ENCODE results near the gene LRP1B. TPM values are rescaled to one million over a fixed set of nuclear protein-coding genes. Genes with fewer than 3 reads are reported as not detected.

LRP1B gene
- total RNA-seq, 3 donors from 2014 or later, result 2.3 to 29.8 (median 21.8) TPM

GRCh38 chr2:141380008-141380979 is 750.5 kb downstream of the LRP1B start:
- H3K36me3 ChIP-seq, result no peaks in the 10 kb centered on the region
- no peaks in the 10 kb centered on the region for H3K4me1 ChIP-seq
- DNase-seq (ENCODE audit: low spot score in 2 of 2), result no peak
- H3K27ac ChIP-seq, result no peak overlapping the region
- intact Hi-C loops (cut with DNase I; ENCODE audit: low total_unique reads), result no loop called here
- TF ChIP-seq POLR2AphosphoS5 (IDR thresholded peaks at IDR 0.05), result no peak
- no peak for TF ChIP-seq POLR2A (IDR thresholded peaks at IDR 0.05)
- no peak for TF ChIP-seq CTCF (IDR thresholded peaks at IDR 0.05)
- no peaks in the 10 kb centered on the region for H3K9me3 ChIP-seq
- H3K27me3 ChIP-seq, result no peaks in the 10 kb centered on the region
- no peak overlapping the region for H3K4me3 ChIP-seq

- no peak overlapping the region for H3K27ac ChIP-seq
- intact Hi-C loops (cut with DNase I; ENCODE audit: low total_unique reads), result no loop called here
- H3K27me3 ChIP-seq, result no peaks in the 10 kb centered on the region
- DNase-seq (ENCODE audit: low spot score in 2 of 2), result no peak
- no peak overlapping the region for H3K4me3 ChIP-seq
- no peaks in the 10 kb centered on the region for H3K9me3 ChIP-seq
- no peaks in the 10 kb centered on the region for H3K36me3 ChIP-seq
- TF ChIP-seq POLR2A (IDR thresholded peaks at IDR 0.05), result no peak
- TF ChIP-seq POLR2AphosphoS5 (IDR thresholded peaks at IDR 0.05), result no peak
- no peak for TF ChIP-seq CTCF (IDR thresholded peaks at IDR 0.05)
- no peaks in the 10 kb centered on the region for H3K4me1 ChIP-seq
Measured at GRCh38 chr2:141364821-141365220, 766.0 kb downstream of the LRP1B start.

- TF ChIP-seq POLR2A (IDR thresholded peaks at IDR 0.05) (no peak), POLR2AphosphoS5 (IDR thresholded peaks at IDR 0.05) (no peak), CTCF (IDR thresholded peaks at IDR 0.05) (no peak)
- no peaks in the 10 kb centered on the region for H3K27me3 ChIP-seq
Measured at GRCh38 chr2:141362311-141362710, 768.5 kb downstream of the LRP1B start.

GRCh38 chr2:141348481-141348880 is 782.3 kb downstream of the LRP1B start:
- H3K27me3 ChIP-seq, result no peaks in the 10 kb centered on the region
- TF ChIP-seq POLR2A (IDR thresholded peaks at IDR 0.05) (no peak), POLR2AphosphoS5 (IDR thresholded peaks at IDR 0.05) (no peak), CTCF (IDR thresholded peaks at IDR 0.05) (no peak)
- DNase-seq (ENCODE audit: low spot score in 2 of 2), result no peak
- intact Hi-C loops (cut with DNase I; ENCODE audit: low total_unique reads), result no loop called here
- H3K36me3 ChIP-seq, result no peaks in the 10 kb centered on the region
- H3K4me1 ChIP-seq, result no peaks in the 10 kb centered on the region
- H3K4me3 ChIP-seq, result no peak overlapping the region
- no peak overlapping the region for H3K27ac ChIP-seq
- H3K9me3 ChIP-seq, result no peaks in the 10 kb centered on the region

More at GRCh38 chr2:141362311-141362710, 768.5 kb downstream of the LRP1B start:
- DNase-seq (ENCODE audit: low spot score in 2 of 2), result no peak
- H3K36me3 ChIP-seq, result no peaks in the 10 kb centered on the region
- intact Hi-C loops (cut with DNase I; ENCODE audit: low total_unique reads), result no loop called here
- H3K4me3 ChIP-seq, result no peak overlapping the region
- H3K27ac ChIP-seq, result no peak overlapping the region
- H3K9me3 ChIP-seq, result no peaks in the 10 kb centered on the region
- no peaks in the 10 kb centered on the region for H3K4me1 ChIP-seq

GRCh38 chr2:141341444-141341843 is 789.4 kb downstream of the LRP1B start:
- H3K4me3 ChIP-seq, result no peak overlapping the region
- no peaks in the 10 kb centered on the region for H3K9me3 ChIP-seq
- no peaks in the 10 kb centered on the region for H3K36me3 ChIP-seq
- no peak for TF ChIP-seq POLR2AphosphoS5 (IDR thresholded peaks at IDR 0.05)
- no peak for TF ChIP-seq CTCF (IDR thresholded peaks at IDR 0.05)
- TF ChIP-seq POLR2A (IDR thresholded peaks at IDR 0.05), result no peak
- no peaks in the 10 kb centered on the region for H3K27me3 ChIP-seq
- H3K4me1 ChIP-seq, result no peaks in the 10 kb centered on the region
- no peak overlapping the region for H3K27ac ChIP-seq
- intact Hi-C loops (cut with DNase I; ENCODE audit: low total_unique reads), result no loop called here
- DNase-seq (ENCODE audit: low spot score in 2 of 2), result no peak

All from breast epithelium (tissue), 4 donors.